Activated CD4-positive, alpha-beta T cell treated with anti-CD3 and anti-CD28 coated beads, Interleukin-2, amount 50 U/mL, for 4 hours (primary cell): ENCODE data around the gene COX7B.

Source experiments
- DNase-seq, 2 experiments: peaks; one replicate each; pipeline ENCODE4 v3.0.0-alpha.2; 2020

The COX7B gene

DNA sequence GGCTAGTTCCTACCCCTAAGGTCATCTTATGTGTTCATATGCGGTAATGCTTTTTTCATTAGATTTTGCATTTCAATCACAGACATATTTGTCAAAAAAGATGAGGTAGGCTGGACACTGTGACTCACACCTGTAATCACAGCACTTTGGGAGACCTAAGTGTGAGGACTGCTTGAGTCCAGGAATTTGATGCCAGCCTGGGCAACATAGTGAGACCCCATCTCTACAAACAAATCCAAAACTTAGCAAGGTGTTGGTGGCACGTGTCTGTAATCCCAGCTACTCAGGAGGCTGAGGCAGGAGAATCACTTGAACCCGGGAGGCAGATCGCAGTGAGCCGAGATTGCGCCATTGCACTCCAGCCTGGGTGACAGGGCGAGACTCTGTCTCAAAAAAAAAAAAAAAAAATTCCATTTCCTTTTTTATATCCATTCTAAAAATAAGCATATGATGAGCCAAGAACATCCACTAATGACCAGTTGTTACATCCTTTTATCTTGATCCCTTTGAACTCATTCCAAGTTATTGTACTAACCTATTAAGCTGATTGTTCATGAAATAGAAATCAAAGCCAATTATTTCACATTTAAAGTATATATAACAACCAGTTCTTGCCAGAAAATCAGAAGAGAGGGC, 46.8 kb downstream of the COX7B start:
- no peak for DNase-seq

- DNase-seq: no peak
These were observed 47.3 kb downstream of the COX7B start for GRCh38 chrX:77946571-77946970.

DNA sequence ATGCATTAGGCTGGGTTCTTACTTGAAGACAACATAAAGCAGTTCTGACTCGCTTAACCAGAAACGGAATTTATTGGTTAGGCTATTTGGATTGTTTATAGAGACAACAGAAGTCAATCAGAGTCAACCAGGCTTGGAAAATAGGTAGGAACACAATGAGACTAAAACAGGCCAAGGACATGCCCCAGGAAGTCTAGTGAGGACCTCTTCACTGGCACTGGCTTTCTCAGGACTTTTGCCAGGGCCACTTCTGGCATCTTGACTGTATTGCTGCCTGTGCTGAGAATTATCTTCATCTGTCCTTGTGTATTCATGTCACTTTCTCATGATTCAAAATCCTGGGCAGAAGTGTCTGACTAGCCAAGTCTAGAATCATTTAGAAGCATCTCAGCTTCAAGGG, 50.6 kb downstream of the COX7B start:
- DNase-seq: no peak

GRCh38 chrX:77952173-77952572, 52.9 kb downstream of the COX7B start:
- DNase-seq: no peak

- DNase-seq: no peak
These were observed 54.0 kb downstream of the COX7B start for GRCh38 chrX:77953302-77953701.

GRCh38 chrX:77953708-77954107, 54.4 kb downstream of the COX7B start:
- no peak for DNase-seq
